H1 (cell line): ENCODE measurements around the gene EPHB1. TPM values are rescaled to one million over a fixed set of nuclear protein-coding genes. Genes with fewer than 3 reads are reported as not detected.

Experiments used
- CTCF ChIA-PET: fragments of 300-600 bp; sonication (Branson Sonifier 250); formaldehyde crosslinking; loops from one replicate; lab custom pipeline; 2021; ENCODE audit not compliant: partially characterized antibody; lab: Charles Lee
- POLR2A ChIA-PET: fragments of 300-600 bp; sonication (Branson Sonifier 250); formaldehyde crosslinking; loops from one replicate; lab custom pipeline; 2021; ENCODE audit warnings: inconsistent platforms; ENCODE audit not compliant: partially characterized antibody; lab: Charles Lee
- DNase-seq, 2 experiments: peaks; one replicate each; pipeline versions ENCODE4 v3.0.0 to v3.0.0-alpha.2; 2010 to 2022; ENCODE audit warnings: low spot score in 2 of 2, low read depth in 1 of 2, mixed read lengths in 1 of 2
- FAIRE-seq: peaks from 2 replicates; lab custom pipeline; 2011; peaks lifted over from hg19 to GRCh38; lab: Jason Lieb, UNC
- H2AFZ ChIP-seq: 2 replicates; pipeline ENCODE4 v1.8.1; 2012; ENCODE audit warnings: low read length, inconsistent platforms
- H2AK5ac ChIP-seq: 2 replicates; pipeline ENCODE4 v1.6.1; 2013; ENCODE audit warnings: low read depth, low read length
- H2BK120ac ChIP-seq: replicated peaks from 2 replicates; pipeline ENCODE3; 2013; ENCODE audit warnings: low read depth, low read length, inconsistent platforms
- H2BK12ac ChIP-seq: 2 replicates; pipeline ENCODE4 v1.6.1; 2013; ENCODE audit warnings: low read depth, low read length
- H2BK15ac ChIP-seq: 2 replicates; pipeline ENCODE4 v1.6.1; 2013; ENCODE audit warnings: low read length
- H2BK20ac ChIP-seq: 2 replicates; pipeline ENCODE4 v1.6.1; 2013; ENCODE audit warnings: low read length
- H2BK5ac ChIP-seq: 2 replicates; pipeline ENCODE4 v1.6.1; 2013; ENCODE audit warnings: low read depth, low read length
- H3K14ac ChIP-seq: 2 replicates; pipeline ENCODE4 v1.6.1; 2013; ENCODE audit warnings: inconsistent platforms; ENCODE audit not compliant: insufficient read length
- H3K18ac ChIP-seq: 2 replicates; pipeline ENCODE4 v1.6.1; 2013; ENCODE audit warnings: low read length; ENCODE audit errors: extremely low read depth
- H3K23ac ChIP-seq: 2 replicates; pipeline ENCODE4 v1.6.1; 2013; ENCODE audit warnings: inconsistent platforms; ENCODE audit not compliant: insufficient read length
- H3K23me2 ChIP-seq: 2 replicates; pipeline ENCODE4 v1.6.1; 2013; ENCODE audit warnings: low read depth, low read length
- H3K27ac ChIP-seq: 2 replicates; pipeline ENCODE4 v1.6.1; 2011; ENCODE audit warnings: low read depth, low read length, inconsistent platforms
- H3K27me3 ChIP-seq, 4 experiments: replicated peaks in 1 of 4; 1 replicate in 1 of 4; 2 replicates in 3 of 4; pipeline versions ENCODE4 v1.6.1 to v1.8.1; 2011 to 2013; ENCODE audit warnings: low read length in 3 of 4, mild to moderate bottlenecking in 3 of 4, inconsistent platforms in 2 of 4, mixed read lengths in 2 of 4, moderate library complexity in 1 of 4; ENCODE audit not compliant: control insufficient read depth in 3 of 4, insufficient read depth in 3 of 4; ENCODE audit errors: extremely low read depth in 1 of 4
- H3K36me3 ChIP-seq, 4 experiments: 2 replicates each; pipeline versions ENCODE4 v1.6.1 to v1.8.1; 2011 to 2013; ENCODE audit warnings: mild to moderate bottlenecking in 4 of 4, low read length in 3 of 4, moderate library complexity in 2 of 4, control low read depth in 1 of 4, inconsistent platforms in 1 of 4; ENCODE audit not compliant: insufficient read depth in 4 of 4, control insufficient read depth in 2 of 4
- H3K4ac ChIP-seq: replicated peaks from 2 replicates; pipeline ENCODE3; 2013; ENCODE audit warnings: low read length, low read depth, mixed read lengths, inconsistent platforms; ENCODE audit not compliant: insufficient read length
- H3K4me1 ChIP-seq, 4 experiments: replicated peaks in 1 of 4; 1 replicate in 1 of 4; 2 replicates in 3 of 4; pipeline versions ENCODE4 v1.6.1 to v1.8.1; 2011 to 2013; ENCODE audit warnings: low read length in 3 of 4, inconsistent platforms in 2 of 4, mixed read lengths in 1 of 4; ENCODE audit not compliant: insufficient read depth in 4 of 4, control insufficient read depth in 3 of 4
- H3K4me2 ChIP-seq, 2 experiments: 2 replicates each; pipeline versions ENCODE4 v1.6.1 to v1.8.1; 2011 to 2013; ENCODE audit warnings: low read depth in 2 of 2, low read length in 2 of 2, control low read depth in 1 of 2, inconsistent platforms in 1 of 2, mild to moderate bottlenecking in 1 of 2; ENCODE audit not compliant: insufficient read depth in 1 of 2
- H3K4me3 ChIP-seq, 4 experiments: fragments of 200-600, 300-600 bp in 1 of 4; sonication (generic), shearing (Covaris generic), sonication (Bioruptor Twin) in 1 of 4; 2 replicates each; pipeline versions ENCODE4 v1.5.1 to v1.8.1; 2011 to 2016; ENCODE audit warnings: low read length in 4 of 4, low read depth in 3 of 4, control low read depth in 2 of 4, inconsistent platforms in 2 of 4, mild to moderate bottlenecking in 2 of 4, mixed read lengths in 1 of 4, moderate library complexity in 1 of 4; ENCODE audit not compliant: insufficient read depth in 2 of 4; ENCODE audit errors: extremely low read depth in 1 of 4
- H3K56ac ChIP-seq: replicated peaks from 2 replicates; pipeline ENCODE3; 2013; ENCODE audit warnings: low read depth, mild to moderate bottlenecking, mixed read lengths, low read length, inconsistent platforms; ENCODE audit not compliant: insufficient read length
- H3K79me1 ChIP-seq: 2 replicates; pipeline ENCODE4 v1.6.1; 2013; ENCODE audit warnings: low read depth, low read length, control low read depth
- H3K79me2 ChIP-seq, 2 experiments: 2 replicates each; pipeline versions ENCODE4 v1.6.1 to v1.8.1; 2012 to 2013; ENCODE audit warnings: low read length in 2 of 2, mild to moderate bottlenecking in 2 of 2, inconsistent platforms in 1 of 2; ENCODE audit not compliant: insufficient read depth in 2 of 2, control insufficient read depth in 1 of 2
- H3K9ac ChIP-seq, 4 experiments: replicated peaks in 1 of 4; 1 replicate in 1 of 4; 2 replicates in 3 of 4; pipeline versions ENCODE4 v1.6.1 to v1.8.1; 2011 to 2013; ENCODE audit warnings: low read depth in 3 of 4, low read length in 3 of 4, control low read depth in 2 of 4, mild to moderate bottlenecking in 2 of 4, moderate library complexity in 2 of 4, inconsistent platforms in 1 of 4; ENCODE audit errors: extremely low read depth in 1 of 4
- H3K9me3 ChIP-seq, 2 experiments: 2 replicates each; pipeline versions ENCODE4 v1.6.1 to v1.8.1; 2012 to 2013; ENCODE audit warnings: mild to moderate bottlenecking in 2 of 2, moderate library complexity in 2 of 2, control low read depth in 1 of 2, inconsistent platforms in 1 of 2, low read depth in 1 of 2, low read length in 1 of 2, mixed read lengths in 1 of 2; ENCODE audit not compliant: insufficient read depth in 2 of 2
- H4K20me1 ChIP-seq, 2 experiments: replicated peaks in 1 of 2; 2 replicates each; pipeline versions ENCODE3 to v1.8.1; 2011 to 2013; ENCODE audit warnings: inconsistent platforms in 2 of 2, low read length in 2 of 2, mild to moderate bottlenecking in 1 of 2; ENCODE audit not compliant: insufficient read depth in 2 of 2, control insufficient read depth in 1 of 2
- H4K5ac ChIP-seq: 2 replicates; pipeline ENCODE4 v1.6.1; 2013; ENCODE audit warnings: low read length, low read depth, mixed read lengths, inconsistent platforms; ENCODE audit not compliant: insufficient read length
- H4K8ac ChIP-seq: 2 replicates; pipeline ENCODE4 v1.8.0; 2013; ENCODE audit warnings: mild to moderate bottlenecking, moderate library complexity, low read length, inconsistent platforms; ENCODE audit not compliant: insufficient read depth; ENCODE audit errors: extremely low read depth
- H4K91ac ChIP-seq: replicated peaks from 2 replicates; pipeline ENCODE3; 2013; ENCODE audit warnings: low read length, mixed read lengths, inconsistent platforms; ENCODE audit not compliant: insufficient read length
- CHD1 ChIP-seq: IDR thresholded peaks from 2 replicates; pipeline ENCODE4 v1.6.1; 2012; ENCODE audit warnings: low read depth, low read length, improper control_type of control experiment
- GTF2F1 ChIP-seq: IDR thresholded peaks from 2 replicates; pipeline ENCODE4 v1.6.1; 2012; ENCODE audit warnings: low read depth, low read length, improper control_type of control experiment, borderline replicate concordance
- HDAC2 ChIP-seq, 2 experiments: fragments of 300-600 bp in 1 of 2; sonication (generic) in 1 of 2; IDR thresholded peaks; 2 replicates each; pipeline ENCODE4 v1.6.1; 2011 to 2012; ENCODE audit warnings: low read depth in 2 of 2, low read length in 2 of 2, mild to moderate bottlenecking in 2 of 2, moderate library complexity in 2 of 2, borderline replicate concordance in 1 of 2, inconsistent platforms in 1 of 2
- JUN ChIP-seq: IDR thresholded peaks from 2 replicates; pipeline ENCODE4 v1.6.1; 2011; ENCODE audit warnings: low read depth, mild to moderate bottlenecking, improper control_type of control experiment, low read length
- NRF1 ChIP-seq: IDR thresholded peaks from 2 replicates; pipeline ENCODE4 v1.6.1; 2011; ENCODE audit warnings: mild to moderate bottlenecking, low read depth, low read length, improper control_type of control experiment
- RAD21 ChIP-seq, 2 experiments: IDR thresholded peaks in 1 of 2; conservative IDR thresholded peaks in 1 of 2; 2 replicates each; pipeline ENCODE4 v1.6.1; 2011; ENCODE audit warnings: low read depth in 2 of 2, low read length in 2 of 2, improper control_type of control experiment in 1 of 2, inconsistent platforms in 1 of 2, mild to moderate bottlenecking in 1 of 2, moderate library complexity in 1 of 2
- TCF12 ChIP-seq: IDR thresholded peaks from 2 replicates; pipeline ENCODE4 v1.6.1; 2011; ENCODE audit warnings: low read depth, mild to moderate bottlenecking, low read length
- WGBS, 2 experiments: shearing (Covaris generic) in 1 of 2; methylation state at CpG; one replicate each; pipeline versions ENCODE4 v1.1.6 to v1.1.7; 2013 to 2015; ENCODE audit warnings: low lambda C conversion rate in 2 of 2, mixed read lengths in 2 of 2, inconsistent platforms in 1 of 2, low coverage in 1 of 2, missing lambda C conversion rate in 1 of 2; ENCODE audit not compliant: insufficient replicate concordance in 2 of 2, insufficient coverage in 1 of 2, insufficient read length in 1 of 2; ENCODE audit errors: extremely low coverage in 1 of 2, missing lambda C conversion rate in 1 of 2; 5-methylcytosine and 5-hydroxymethylcytosine counted together
- polyA plus RNA-seq, 7 experiments: library from polyadenylated mRNA; depleted of rRNA in 3 of 7; stranded (reverse) in 5 of 7; unstranded in 2 of 7; fragments of >200 nt in 5 of 7; fragments of 200-250 nt in 2 of 7; gene quantifications; 1 replicate in 5 of 7; 2 replicates in 1 of 7; 4 replicates in 1 of 7; pipeline versions ENCODE4 v1.2.1 to v1.2.3, GENCODE V29; 2011 to 2013; ENCODE audit warnings: missing spikeins in 2 of 7, mixed read lengths in 2 of 7
- total RNA-seq: library from RNA; stranded (reverse); fragmentation: NEBNext Ultra II Directional; extraction: Animal tissue kit (Norgen Biotek cat#: 25700); gene quantifications from 2 replicates; pipeline ENCODE4 v1.2.1, GENCODE V29; 2021

EPHB1 gene
- total and polyA plus RNA-seq, 2 of the 8 experiments (the other 6 are each of a cell fraction or from before 2014, with no cell fraction given) = 3.5 to 5.9 TPM

GRCh38 chr3:134801204-134801958, 6.3 kb downstream of the EPHB1 start:
- H3K9ac ChIP-seq = no peak overlapping the region
- H3K4me3 ChIP-seq = no peak overlapping the region
- H3K56ac ChIP-seq = no peak overlapping the region
- H3K9me3 ChIP-seq = no peaks in the 10 kb centered on the region
- H4K8ac ChIP-seq = no peak overlapping the region
- no peak overlapping the region for H3K4me2 ChIP-seq
- peaks cover 7% of the 10 kb centered on the region; the same call in 1 of the 2 replicates for H3K23me2 ChIP-seq
- ChIA-PET POLR2A (interaction anchor here (1.1 to 2.0 kb wide), 3 partner anchors 8 to 41 kb away, joined by 3 to 7 read pairs (median 3); no protein-coding TSS in a partner anchor), CTCF (interaction anchor here (0.6 to 1.6 kb wide), 7 partner anchors 8 to 654 kb away, joined by 3 to 5 read pairs (median 3); no protein-coding TSS in a partner anchor)
- H3K36me3 ChIP-seq = no peaks in the 10 kb centered on the region; a peak in 1 of 8 replicates
- DNase-seq = peak in 1 of 2 experiments; percentile 26
- no peak overlapping the region for H2AK5ac ChIP-seq
- no peak overlapping the region for H4K91ac ChIP-seq
- no peaks in the 10 kb centered on the region; the same call in 1 of the 2 replicates for H3K79me1 ChIP-seq
- H4K20me1 ChIP-seq = peaks cover 0 to 2% of the 10 kb centered on the region in 2 experiments
- H2BK5ac ChIP-seq = no peak overlapping the region
- H3K27ac ChIP-seq = no peak overlapping the region
- TF ChIP-seq RAD21 (IDR thresholded peaks at IDR 0.05 in 1 of 2, conservative IDR thresholded peaks at IDR 0.05 in 1 of 2; ENCODE audit: low read depth in 2 of 2, low read length in 2 of 2) (peak; percentile 25 to 37), JUN (no peak), CHD1 (no peak), TCF12 (no peak), NRF1 (no peak), HDAC2 (IDR thresholded peaks at IDR 0.05; ENCODE audit: borderline replicate concordance in 1 of 2, low read depth in 2 of 2, low read length in 2 of 2) (no peak), GTF2F1 (no peak)
- TF ChIP-seq, all 59 proteins: peak for 1
- H3K4me1 ChIP-seq = peaks cover 3 to 17% (median 10%) of the 10 kb centered on the region in 4 experiments; a peak in 6 of 7 replicates
- no peak overlapping the region for H3K18ac ChIP-seq
- no peak overlapping the region for H3K4ac ChIP-seq
- H3K27me3 ChIP-seq = peaks cover 14 to 23% (median 23%) of the 10 kb centered on the region in 4 experiments; a peak in 6 of 7 replicates
- H2BK12ac ChIP-seq = no peak overlapping the region
- no peak overlapping the region for H2BK20ac ChIP-seq
- no peak overlapping the region for H3K23ac ChIP-seq
- no peak overlapping the region for H2BK15ac ChIP-seq
- H3K14ac ChIP-seq = no peak overlapping the region
- FAIRE-seq = no peak
- no peak overlapping the region for H2BK120ac ChIP-seq
- H4K5ac ChIP-seq = no peak overlapping the region
- H2AFZ ChIP-seq = no peak overlapping the region
- H3K79me2 ChIP-seq = no peaks in the 10 kb centered on the region; a peak in 1 of 4 replicates
- WGBS, 2 experiments = 89% methylated on average over 6 of the region's 6 CpGs; no CpG with 5 or more reads in 1 of the 2 experiments
